AG20443 (cell line): ENCODE data around the gene ZNF592.
A peak's percentile ranks its signal among the peaks of the same experiment; 100 is the strongest.

Experiments used
- DNase-seq: peaks from one replicate; pipeline ENCODE4 v3.0.0; 2012; ENCODE audit warnings: low spot score, mixed read lengths

Gene ZNF592

GRCh38 chr15:84811828-84812227, 63.4 kb downstream of the ZNF592 start:
- DNase-seq = no peak

DNA sequence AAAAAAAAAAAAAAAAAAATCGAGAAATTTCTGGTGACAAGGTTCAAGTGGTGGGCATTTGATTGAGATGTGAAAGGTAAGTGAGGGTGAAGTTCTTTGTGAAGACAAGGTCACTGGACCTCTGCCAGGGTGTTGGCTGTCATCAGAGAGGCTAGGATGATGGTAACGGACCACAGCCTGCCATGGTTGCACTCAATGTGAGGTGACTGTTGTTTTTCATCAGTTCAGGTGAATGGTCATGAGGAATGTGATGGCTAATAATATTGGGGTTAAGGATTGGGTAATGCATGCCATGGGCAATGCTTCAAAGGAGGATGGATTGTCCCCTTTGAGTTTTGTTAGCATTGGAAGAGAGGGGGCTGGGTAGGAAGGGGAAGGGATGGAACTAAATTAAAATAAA, 64.5 kb downstream of the ZNF592 start:
- no peak for DNase-seq

DNA sequence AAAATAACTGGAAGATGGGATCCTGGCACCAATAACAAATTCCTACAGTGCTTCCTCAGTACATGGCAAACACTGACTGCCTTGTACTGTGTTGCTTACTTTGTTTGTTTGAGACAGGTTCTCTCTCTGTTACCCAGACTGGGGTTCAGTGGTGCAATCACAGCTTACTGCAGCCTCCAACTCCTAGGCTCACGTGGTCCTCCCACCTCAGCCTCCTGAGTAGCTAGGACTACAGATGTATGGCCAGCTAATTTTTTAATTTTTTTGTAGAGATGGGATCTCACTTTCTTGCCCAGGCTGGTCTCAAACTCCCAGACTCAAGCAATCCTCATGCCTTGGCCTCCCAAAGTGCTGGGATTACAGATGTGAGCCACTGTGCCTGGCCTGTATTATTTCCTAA, 65.0 kb downstream of the ZNF592 start:
- DNase-seq = no peak

DNA sequence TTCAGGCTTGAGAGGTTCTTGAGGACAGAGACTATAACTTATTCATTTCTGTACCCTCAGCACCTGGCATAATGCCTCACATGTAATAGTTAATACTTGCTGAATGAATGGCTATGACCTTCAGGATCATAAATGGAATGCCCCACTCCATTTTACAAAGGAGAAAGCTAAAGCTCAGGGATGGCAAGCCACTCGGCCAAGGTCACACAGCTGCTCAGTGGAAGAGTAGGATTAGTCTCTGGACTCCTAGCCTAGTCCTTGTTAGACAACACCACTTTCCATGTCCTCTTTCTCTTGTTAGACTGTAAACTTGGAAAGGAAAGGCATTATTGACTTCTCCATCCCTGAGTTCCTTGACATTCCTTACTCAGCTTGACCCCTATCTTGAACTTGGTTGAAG, 65.5 kb downstream of the ZNF592 start:
- DNase-seq = no peak

- no peak for DNase-seq
Observed at GRCh38 chr15:84814916-84815315, 66.5 kb downstream of the ZNF592 start.

GRCh38 chr15:84816694-84817465, 68.5 kb downstream of the ZNF592 start, which contains the start of gene ALPK3:
TSS of gene ALPK3 (plus strand) at chr15:84817356. CDS start at chr15:84817453, 97 bp downstream.
- DNase-seq = peak; percentile 58

DNA sequence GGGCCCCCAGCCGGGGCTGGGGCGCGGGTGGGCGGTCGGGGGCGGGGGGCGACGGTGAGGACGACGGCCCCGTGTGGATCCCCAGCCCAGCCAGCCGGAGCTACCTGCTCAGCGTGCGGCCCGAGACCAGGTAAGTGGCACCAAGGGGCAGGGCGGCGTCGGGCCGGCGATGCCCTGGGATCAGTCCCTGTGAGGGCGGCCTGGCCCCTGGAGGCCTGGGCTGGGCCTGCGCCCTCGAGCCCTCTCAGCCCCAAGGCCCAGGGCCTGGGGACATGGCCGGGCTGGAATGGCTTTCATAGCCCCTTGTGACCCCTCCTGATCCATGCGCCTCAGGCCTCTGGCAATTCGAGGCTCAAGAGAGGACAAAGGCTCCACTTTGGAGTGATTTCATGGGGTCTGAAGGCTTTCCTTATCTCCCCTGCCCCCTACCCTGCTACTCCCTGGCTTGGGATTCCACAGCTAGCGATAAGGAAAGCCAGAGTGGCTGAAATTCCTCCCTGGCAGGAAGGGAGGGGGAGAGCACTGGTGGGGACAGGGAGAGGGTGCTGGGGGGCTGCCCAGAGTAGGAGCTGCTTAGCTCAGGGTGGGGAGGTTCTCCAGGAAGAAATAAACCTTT, 69.2 kb downstream of the ZNF592 start:
- DNase-seq = no peak

GRCh38 chr15:84818261-84819131, 70.1 kb downstream of the ZNF592 start:
- DNase-seq = no peak

- no peak for DNase-seq
Observed at GRCh38 chr15:84819291-84819768, 70.9 kb downstream of the ZNF592 start.

- no peak for DNase-seq
Observed at GRCh38 chr15:84819791-84820190, 71.4 kb downstream of the ZNF592 start.

- DNase-seq = no peak
Observed at GRCh38 chr15:84821501-84822021, 73.2 kb downstream of the ZNF592 start.

DNA sequence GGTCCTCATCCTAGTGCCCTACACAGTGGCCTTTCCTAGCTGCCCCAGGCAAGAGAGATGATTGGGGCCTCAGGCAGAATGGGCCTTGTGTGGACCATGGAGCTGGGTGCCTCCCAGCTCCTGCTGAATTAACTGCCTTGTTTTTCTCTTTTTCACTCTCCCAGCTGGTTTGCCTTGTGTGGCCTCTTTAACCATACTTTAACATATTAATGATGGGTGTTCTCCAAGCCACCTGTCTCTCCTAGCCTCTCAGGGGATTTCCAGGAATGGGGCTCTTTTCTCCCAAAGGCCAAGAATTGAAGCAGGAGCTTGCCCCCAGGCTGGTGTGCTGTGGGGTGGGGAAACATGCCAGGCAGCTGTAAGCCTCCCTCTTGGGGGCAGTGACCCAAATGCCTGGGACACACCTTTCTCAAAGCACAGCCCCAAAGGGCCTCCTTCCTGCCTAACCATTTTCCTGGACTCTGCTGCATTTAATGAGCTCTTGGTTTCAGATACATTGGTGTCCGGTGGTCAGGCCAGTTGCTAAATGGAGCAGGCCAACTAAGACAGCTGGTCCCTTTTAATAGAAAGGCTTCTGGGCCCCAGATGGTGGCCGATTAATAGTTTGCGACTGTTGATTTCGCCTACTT, 74.4 kb downstream of the ZNF592 start:
- DNase-seq = no peak

DNA sequence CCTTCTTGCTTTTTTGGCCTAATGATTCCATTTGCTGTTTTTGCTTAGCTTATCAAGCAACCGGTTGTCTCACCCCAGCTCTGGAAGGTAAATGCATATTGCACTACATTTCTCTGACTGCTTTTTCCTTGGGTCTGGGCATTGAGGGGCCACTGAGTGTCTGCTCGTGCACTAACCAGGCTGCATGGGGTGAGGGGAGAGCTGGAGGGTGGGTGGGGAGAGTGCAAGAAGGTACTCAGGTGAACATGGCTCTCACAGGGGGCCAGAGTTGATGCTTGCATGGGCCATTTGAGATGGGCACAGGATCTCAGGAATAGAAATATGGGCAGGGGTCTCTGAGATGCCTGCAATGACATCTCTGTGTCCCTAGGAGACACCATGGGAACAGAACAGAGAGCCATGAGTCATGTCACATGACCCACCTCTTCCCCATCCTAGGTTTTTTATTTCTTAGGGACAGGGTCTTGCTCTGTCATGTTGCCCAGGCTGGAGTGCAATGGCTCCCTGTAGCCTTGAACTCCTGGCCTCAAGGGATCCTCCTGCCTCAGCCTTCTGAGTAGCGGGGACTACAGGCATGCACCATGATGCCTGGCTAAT, 75.0 kb downstream of the ZNF592 start:
- DNase-seq = no peak

GRCh38 chr15:84824260-84825007, 76.0 kb downstream of the ZNF592 start:
- DNase-seq = peak; percentile 56

GRCh38 chr15:84826369-84826823, 78.0 kb downstream of the ZNF592 start:
- peak; percentile 77 for DNase-seq

GRCh38 chr15:84827246-84827645, 78.9 kb downstream of the ZNF592 start:
- no peak for DNase-seq

DNA sequence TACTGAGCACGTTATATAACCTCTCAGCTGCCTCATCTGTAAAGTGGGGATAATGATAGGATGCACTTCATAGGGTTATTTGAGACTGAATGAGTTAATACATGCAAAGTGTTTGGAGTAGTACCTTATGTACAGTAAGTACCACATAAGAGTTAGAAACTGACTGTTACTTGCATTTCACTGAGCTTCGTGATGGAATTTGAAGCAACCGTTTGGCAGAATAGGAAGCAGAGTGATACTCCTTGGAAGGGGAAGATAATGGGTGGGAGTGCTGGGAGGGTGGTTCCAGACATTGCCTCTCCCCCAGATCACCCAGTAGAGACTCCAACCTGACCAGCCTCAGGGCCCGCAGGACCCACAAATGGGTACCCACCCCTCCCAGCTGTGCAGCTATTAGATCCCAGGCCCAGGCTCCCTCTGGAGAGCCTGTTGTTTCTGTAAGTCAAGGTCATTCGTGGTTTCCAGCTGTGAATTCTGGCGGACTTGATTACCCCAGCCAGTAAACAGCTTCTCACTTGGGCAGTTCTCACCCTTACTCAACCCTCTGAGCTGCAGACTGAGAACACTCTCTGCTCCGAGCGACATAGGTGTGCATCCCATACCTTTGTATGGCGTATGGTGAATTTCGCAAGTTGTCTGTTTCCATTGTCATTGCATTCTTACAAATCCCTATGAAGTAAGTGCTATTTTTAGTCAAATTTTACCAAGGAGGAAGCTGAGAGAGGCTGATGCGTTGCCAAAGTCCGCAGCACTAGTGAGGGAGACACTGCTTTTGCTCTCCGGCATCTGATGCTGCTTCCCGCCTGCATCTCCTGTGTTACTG, 79.9 kb downstream of the ZNF592 start:
- no peak for DNase-seq

- no peak for DNase-seq
Observed at GRCh38 chr15:84829428-84829827, 81.0 kb downstream of the ZNF592 start.

DNA sequence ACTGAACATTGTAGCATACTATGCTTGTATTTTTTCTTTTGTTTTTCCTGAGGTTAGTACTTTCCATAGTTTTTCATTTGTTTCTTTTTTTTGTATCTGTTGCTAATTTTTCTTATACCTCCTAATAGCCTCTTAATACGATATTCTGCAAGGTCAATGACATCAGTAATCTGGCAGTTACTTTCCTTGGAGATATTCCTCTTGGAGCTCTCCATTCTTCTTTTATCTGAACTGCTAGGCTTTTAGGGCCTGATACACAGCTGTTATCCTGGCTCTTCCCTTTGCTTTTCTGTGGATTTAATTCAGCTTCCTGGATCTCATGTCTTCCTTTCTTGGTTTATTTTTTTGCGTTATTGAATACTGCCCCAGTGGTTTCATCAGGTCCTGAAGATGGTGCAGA, 81.6 kb downstream of the ZNF592 start:
- DNase-seq = no peak

DNA sequence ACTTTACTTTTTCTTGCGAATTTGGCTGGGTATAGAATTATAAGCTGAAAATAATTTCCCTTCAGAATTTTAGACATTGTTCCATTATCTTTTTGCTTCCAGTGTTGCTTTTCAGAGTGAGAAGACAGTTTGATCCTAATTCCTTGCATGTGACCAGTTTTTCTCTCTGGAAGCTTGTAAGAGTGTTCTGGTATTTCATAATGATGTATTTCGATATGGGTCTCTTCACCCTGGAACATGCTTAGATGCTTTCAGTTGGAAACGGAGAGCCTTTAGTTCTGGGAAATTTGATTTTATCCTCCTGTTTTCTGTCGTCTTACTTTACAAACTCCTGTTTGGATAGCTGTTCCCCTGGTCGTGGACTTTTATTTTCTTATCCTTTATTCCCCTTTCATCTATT, 82.6 kb downstream of the ZNF592 start:
- no peak for DNase-seq
